Fibroblast of lung (primary cell): ENCODE data around the gene PPP1R9A. TPM values are rescaled to one million over a fixed set of nuclear protein-coding genes. Genes with fewer than 3 reads are reported as not detected.

Experiments used
- DNase-seq, 2 donors: peaks; one replicate each; pipeline versions ENCODE4 v3.0.0 to v3.0.0-alpha.2; 2010; ENCODE audit warnings: low read depth in 2 of 2
- H2AFZ ChIP-seq: 2 replicates; pipeline ENCODE4 v1.5.1; 2012; ENCODE audit warnings: low read length, control low read depth, inconsistent platforms
- H3K27ac ChIP-seq: 2 replicates; pipeline ENCODE4 v1.5.1; 2011; ENCODE audit warnings: low read length, control low read depth; ENCODE audit not compliant: insufficient read depth
- H3K27me3 ChIP-seq: 2 replicates; pipeline ENCODE4 v1.5.1; 2011; ENCODE audit warnings: mild to moderate bottlenecking, low read length; ENCODE audit not compliant: control insufficient read depth, insufficient read depth
- H3K36me3 ChIP-seq: 2 replicates; pipeline ENCODE4 v1.5.1; 2011; ENCODE audit warnings: low read length; ENCODE audit not compliant: control insufficient read depth, insufficient read depth
- H3K4me1 ChIP-seq: 2 replicates; pipeline ENCODE4 v1.5.1; 2011; ENCODE audit warnings: low read length; ENCODE audit not compliant: control insufficient read depth, insufficient read depth; ENCODE audit errors: extremely low read depth
- H3K4me2 ChIP-seq: 2 replicates; pipeline ENCODE4 v1.5.1; 2011; ENCODE audit warnings: low read length, control low read depth; ENCODE audit not compliant: insufficient read depth; ENCODE audit errors: extremely low read depth
- H3K4me3 ChIP-seq, 4 experiments: fragments of 200-600 bp in 1 of 4; sonication (generic) in 1 of 4; replicated peaks in 1 of 4; 2 replicates each; pipeline ENCODE4 v1.5.1; 2011 to 2016; ENCODE audit warnings: low read length in 4 of 4, low read depth in 3 of 4, mild to moderate bottlenecking in 3 of 4, control low read depth in 2 of 4, inconsistent platforms in 1 of 4, mixed read lengths in 1 of 4; ENCODE audit not compliant: insufficient read depth in 1 of 4; ENCODE audit errors: control extremely low read depth in 1 of 4
- H3K79me2 ChIP-seq: 2 replicates; pipeline ENCODE4 v1.5.1; 2012; ENCODE audit warnings: mild to moderate bottlenecking, low read length, inconsistent platforms; ENCODE audit not compliant: control insufficient read depth, insufficient read depth
- H3K9ac ChIP-seq: 2 replicates; pipeline ENCODE4 v1.5.1; 2011; ENCODE audit warnings: mild to moderate bottlenecking, low read length, control low read depth; ENCODE audit not compliant: insufficient read depth
- H3K9me3 ChIP-seq: 2 replicates; pipeline ENCODE4 v1.5.1; 2012; ENCODE audit warnings: low read depth, low read length; ENCODE audit not compliant: control insufficient read depth, insufficient read depth
- H4K20me1 ChIP-seq: 2 replicates; pipeline ENCODE4 v1.5.1; 2011; ENCODE audit warnings: low read length; ENCODE audit not compliant: control insufficient read depth, insufficient read depth; ENCODE audit errors: extremely low read depth
- CTCF ChIP-seq, 2 donors: IDR thresholded peaks in 1 of 2; conservative IDR thresholded peaks in 1 of 2; 1 replicate in 1 of 2; 2 replicates in 1 of 2; pipeline ENCODE4 v1.5.1; 2011 to 2012; ENCODE audit warnings: low read length in 2 of 2, control low read depth in 1 of 2, inconsistent platforms in 1 of 2, low read depth in 1 of 2, mild to moderate bottlenecking in 1 of 2
- EZH2 ChIP-seq: IDR thresholded peaks from 2 replicates; pipeline ENCODE4 v1.5.1; 2012; ENCODE audit warnings: low read length, control low read depth, mild to moderate bottlenecking; ENCODE audit errors: missing control alignments
- polyA plus RNA-seq, 2 donors: library from polyadenylated mRNA; depleted of rRNA in 1 of 2; stranded (reverse) in 1 of 2; unstranded in 1 of 2; fragments of >200 nt; gene quantifications; 2 replicates each; pipeline ENCODE4 v1.2.1, GENCODE V29; 2011 to 2012; ENCODE audit warnings: missing spikeins in 1 of 2
- total RNA-seq: library from RNA; depleted of rRNA; stranded (reverse); fragments of >200 nt; gene quantifications from 2 replicates; pipeline ENCODE4 v1.2.1, GENCODE V29; 2014

PPP1R9A gene
- total and polyA plus RNA-seq, 2 donors (not counting 1 experiment from before 2014, with no cell fraction given): 0.68 to 3.3 TPM

GRCh38 chr7:95330961-95331337, 423.6 kb downstream of the PPP1R9A start:
- Histone ChIP-seq H3K27ac (no peak overlapping the region), H3K4me2 (peak overlapping the region; percentile 83), H3K9ac (no peak overlapping the region), H2AFZ (peak overlapping the region; percentile 72), H3K27me3 (no peaks in the 10 kb centered on the region), H3K36me3 (no peaks in the 10 kb centered on the region), H3K79me2 (no peaks in the 10 kb centered on the region), H3K4me3 (peak overlapping the region; percentile 16 to 58 (median 34)), H4K20me1 (no peaks in the 10 kb centered on the region), H3K9me3 (no peaks in the 10 kb centered on the region), H3K4me1 (peaks cover 8% of the 10 kb centered on the region)
- no peak for DNase-seq
- TF ChIP-seq CTCF (conservative IDR thresholded peaks at IDR 0.05 in 1 of 2, IDR thresholded peaks at IDR 0.05 in 1 of 2; ENCODE audit: low read depth in 1 of 2, low read length in 2 of 2): no peak
- no peak for TF ChIP-seq EZH2

- no peak overlapping the region for H3K4me3 ChIP-seq
- no peak for TF ChIP-seq EZH2
- no peak for TF ChIP-seq CTCF (conservative IDR thresholded peaks at IDR 0.05 in 1 of 2, IDR thresholded peaks at IDR 0.05 in 1 of 2; ENCODE audit: low read depth in 1 of 2, low read length in 2 of 2)
- no peaks in the 10 kb centered on the region for H3K79me2 ChIP-seq
- no peaks in the 10 kb centered on the region for H3K9me3 ChIP-seq
- peaks cover 8% of the 10 kb centered on the region for H3K4me1 ChIP-seq
- no peaks in the 10 kb centered on the region for H3K36me3 ChIP-seq
- no peaks in the 10 kb centered on the region for H4K20me1 ChIP-seq
- no peak overlapping the region for H3K27ac ChIP-seq
- H3K27me3 ChIP-seq: no peaks in the 10 kb centered on the region
- peak in 1 of 2 donors; percentile 42 for DNase-seq
- H3K9ac ChIP-seq: no peak overlapping the region
- no peak overlapping the region for H3K4me2 ChIP-seq
- H2AFZ ChIP-seq: no peak overlapping the region
Observed at GRCh38 chr7:95334447-95334846, 427.1 kb downstream of the PPP1R9A start.

GRCh38 chr7:95335093-95335492, 427.7 kb downstream of the PPP1R9A start:
- no peak overlapping the region for H2AFZ ChIP-seq
- H3K4me2 ChIP-seq: no peak overlapping the region
- H3K4me1 ChIP-seq: peaks cover 8% of the 10 kb centered on the region
- no peaks in the 10 kb centered on the region for H3K36me3 ChIP-seq
- H3K4me3 ChIP-seq: no peak overlapping the region
- no peaks in the 10 kb centered on the region for H4K20me1 ChIP-seq
- no peaks in the 10 kb centered on the region for H3K79me2 ChIP-seq
- H3K9ac ChIP-seq: no peak overlapping the region
- no peaks in the 10 kb centered on the region for H3K9me3 ChIP-seq
- DNase-seq: peak; percentile 57 to 93
- no peaks in the 10 kb centered on the region for H3K27me3 ChIP-seq
- TF ChIP-seq EZH2: no peak
- no peak for TF ChIP-seq CTCF (conservative IDR thresholded peaks at IDR 0.05 in 1 of 2, IDR thresholded peaks at IDR 0.05 in 1 of 2; ENCODE audit: low read depth in 1 of 2, low read length in 2 of 2)
- no peak overlapping the region for H3K27ac ChIP-seq
